Hematopoietic multipotent progenitor cell treated with erythropoietin and hydrocortisone succinate and interleukin-3 and kit ligand, for 4 days (in vitro differentiated cells): ENCODE data around the gene LRRC51.

Source experiments
- DNase-seq: peaks from one replicate; pipeline ENCODE4 v3.0.0-alpha.2; 2015

Gene LRRC51, protein sequence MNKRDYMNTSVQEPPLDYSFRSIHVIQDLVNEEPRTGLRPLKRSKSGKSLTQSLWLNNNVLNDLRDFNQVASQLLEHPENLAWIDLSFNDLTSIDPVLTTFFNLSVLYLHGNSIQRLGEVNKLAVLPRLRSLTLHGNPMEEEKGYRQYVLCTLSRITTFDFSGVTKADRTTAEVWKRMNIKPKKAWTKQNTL

GRCh38 chr11:72080326-72081183 lies at the start of gene LRRC51, which contains the start of gene NUMA1:
Gene LRRC51 (plus strand): TSS chr11:72080850. CDS start chr11:72089084, 8,234 bp downstream.
Gene NUMA1 (minus strand): TSS chr11:72080542. CDS start chr11:72035943, 44,599 bp downstream.
- DNase-seq = peak; percentile 100

- no peak for DNase-seq
These were observed 44.0 kb upstream of the LRRC51 start for GRCh38 chr11:72036687-72037086.

- no peak for DNase-seq
These were observed 42.9 kb upstream of the LRRC51 start for GRCh38 chr11:72037554-72038311.

GRCh38 chr11:72038491-72038890 lies 42.2 kb upstream of the LRRC51 start:
- DNase-seq = no peak

GRCh38 chr11:72039031-72039855 lies 41.4 kb upstream of the LRRC51 start:
- no peak for DNase-seq

DNA sequence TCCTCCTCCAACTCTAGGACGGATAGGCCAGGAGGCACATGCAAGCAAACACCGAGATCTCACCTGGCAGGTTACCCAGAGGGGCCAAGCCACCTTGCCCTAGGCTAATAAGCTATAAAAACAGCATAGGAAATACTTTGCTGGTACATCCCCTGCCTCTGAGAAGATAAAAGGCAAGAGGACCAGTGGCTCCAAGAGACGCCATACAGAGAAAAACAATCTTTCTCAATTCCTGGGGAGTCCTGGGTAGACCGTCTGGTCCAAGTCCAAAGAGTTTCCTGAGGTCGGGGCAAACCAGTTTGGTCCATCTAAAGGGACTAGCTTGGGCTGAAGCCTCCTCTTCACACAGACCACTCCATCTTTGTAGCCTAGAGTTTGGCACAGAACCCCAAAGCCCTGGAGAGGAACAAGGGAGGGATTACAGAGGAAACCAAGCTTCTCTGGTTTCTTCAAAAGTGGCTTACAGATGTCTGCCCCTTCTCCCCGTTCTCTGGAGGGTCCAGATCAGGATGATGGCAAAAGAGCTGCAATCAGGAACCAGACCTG lies 40.7 kb upstream of the LRRC51 start:
- DNase-seq = no peak

- peak; percentile 91 for DNase-seq
These were observed 39.9 kb upstream of the LRRC51 start for GRCh38 chr11:72040491-72041363.

- DNase-seq = peak; percentile 76
These were observed 39.1 kb upstream of the LRRC51 start for GRCh38 chr11:72041364-72042063.

DNA sequence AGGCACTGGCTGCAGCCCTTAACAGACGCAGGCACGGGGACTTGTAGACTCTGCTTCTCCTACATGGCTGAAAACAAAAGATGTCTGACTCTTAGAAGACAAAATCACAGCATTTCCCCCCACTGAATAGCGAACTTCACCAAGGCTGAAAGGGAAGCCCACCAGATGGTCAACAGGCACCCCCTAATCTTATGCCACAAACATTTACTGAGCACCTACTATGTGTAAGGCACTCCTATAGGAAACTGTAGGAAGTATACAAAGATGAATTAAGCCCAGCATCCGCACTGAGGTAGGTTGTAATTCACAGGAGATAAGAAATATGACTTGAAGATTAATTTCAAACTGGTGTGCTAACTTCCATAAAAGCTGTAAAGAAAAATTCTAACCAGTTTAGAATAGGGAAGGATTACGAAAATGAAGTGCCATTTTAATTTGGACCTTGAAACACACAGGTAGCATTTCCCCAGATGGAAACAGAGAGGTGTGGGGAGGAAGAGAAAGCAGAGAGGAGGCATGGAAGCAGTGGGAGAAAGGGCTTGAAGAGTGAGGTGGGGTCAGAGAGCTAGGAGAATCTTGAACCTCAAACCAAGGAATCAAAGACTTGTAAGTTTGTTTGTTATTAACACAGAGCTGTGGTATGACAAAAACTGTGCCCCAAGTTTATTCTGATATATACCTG lies 38.4 kb upstream of the LRRC51 start:
- DNase-seq = no peak

- DNase-seq = no peak
These were observed 34.8 kb upstream of the LRRC51 start for GRCh38 chr11:72045849-72046248.

GRCh38 chr11:72048766-72049460 lies 31.7 kb upstream of the LRRC51 start:
- DNase-seq = no peak

- no peak for DNase-seq
These were observed 22.1 kb upstream of the LRRC51 start for GRCh38 chr11:72058416-72059034.

GRCh38 chr11:72061739-72062396 lies 18.8 kb upstream of the LRRC51 start:
- DNase-seq = no peak

DNA sequence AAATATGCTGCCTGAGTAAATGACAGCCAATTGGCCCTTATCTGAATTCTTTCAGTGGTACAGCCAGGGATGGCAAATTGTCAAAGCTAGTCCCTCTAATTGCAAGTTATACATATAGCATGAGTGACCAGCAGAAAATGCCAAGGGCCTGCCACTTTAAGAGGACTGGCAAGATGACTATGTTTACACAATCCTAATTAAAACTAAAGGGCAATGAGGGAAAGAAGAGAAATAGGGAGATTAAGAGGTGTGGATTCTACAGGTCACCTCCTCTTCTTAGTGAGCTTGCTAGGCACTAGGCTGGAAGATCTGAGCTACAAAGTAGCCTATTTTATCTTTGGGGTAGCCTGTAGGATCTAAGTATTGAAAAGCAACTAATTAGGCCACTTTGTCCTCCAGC lies 13.8 kb upstream of the LRRC51 start:
- DNase-seq = no peak

- no peak for DNase-seq
These were observed 13.4 kb upstream of the LRRC51 start for GRCh38 chr11:72067266-72067665.

GRCh38 chr11:72067676-72068075 lies 13.0 kb upstream of the LRRC51 start:
- DNase-seq = no peak

GRCh38 chr11:72069200-72069599 lies 11.4 kb upstream of the LRRC51 start:
- DNase-seq = no peak

GRCh38 chr11:72069787-72070251 lies 10.8 kb upstream of the LRRC51 start:
- DNase-seq = peak; percentile 81
